IPS-NIHi7 (cell line): ENCODE results near the gene CIB4.

Source experiments
- DNase-seq: peaks from one replicate; pipeline ENCODE4 v3.0.0; 2012; ENCODE audit warnings: mixed read lengths; ENCODE audit errors: extremely low spot score

Gene CIB4

GRCh38 chr2:26642429-26642828 lies 1.3 kb upstream of the CIB4 start:
- DNase-seq = no peak

- peak; percentile 72 for DNase-seq
Observed at GRCh38 chr2:26640331-26640745, 828 bp downstream of the CIB4 start.

GRCh38 chr2:26639685-26640243 lies 1.4 kb downstream of the CIB4 start:
- DNase-seq = no peak

- no peak for DNase-seq
Observed at GRCh38 chr2:26637811-26638310, 3.3 kb downstream of the CIB4 start.

GRCh38 chr2:26636935-26637334 lies 4.2 kb downstream of the CIB4 start:
- DNase-seq = no peak

- DNase-seq = no peak
Observed at GRCh38 chr2:26635401-26635800, 5.8 kb downstream of the CIB4 start.

GRCh38 chr2:26634636-26635230 lies 6.4 kb downstream of the CIB4 start:
- no peak for DNase-seq

- DNase-seq = no peak
Observed at GRCh38 chr2:26633993-26634595, 7.1 kb downstream of the CIB4 start.

GRCh38 chr2:26633351-26633945 lies 7.7 kb downstream of the CIB4 start:
- no peak for DNase-seq

- no peak for DNase-seq
Observed at GRCh38 chr2:26632624-26633185, 8.5 kb downstream of the CIB4 start.

- DNase-seq = no peak
Observed at GRCh38 chr2:26631401-26632170, 9.6 kb downstream of the CIB4 start.

- DNase-seq = peak; percentile 72
Observed at GRCh38 chr2:26630669-26631360, 10.4 kb downstream of the CIB4 start.

GRCh38 chr2:26630235-26630634 lies 10.9 kb downstream of the CIB4 start:
- DNase-seq = no peak

GRCh38 chr2:26629751-26630150 lies 11.4 kb downstream of the CIB4 start:
- no peak for DNase-seq

- no peak for DNase-seq
Observed at GRCh38 chr2:26629346-26629630, 11.9 kb downstream of the CIB4 start.

GRCh38 chr2:26628561-26629345 lies 12.4 kb downstream of the CIB4 start:
- DNase-seq = no peak

GRCh38 chr2:26627350-26628105 lies 13.6 kb downstream of the CIB4 start:
- DNase-seq = no peak

- DNase-seq = no peak
Observed at GRCh38 chr2:26626606-26627005, 14.6 kb downstream of the CIB4 start.

- no peak for DNase-seq
Observed at GRCh38 chr2:26623541-26624495, 17.3 kb downstream of the CIB4 start.
